H9 (cell line): ENCODE data around the gene ESRRB. TPM values are rescaled to one million over a fixed set of nuclear protein-coding genes. Genes with fewer than 3 reads are reported as not detected.

Experiments used
- DNase-seq: peaks from one replicate; pipeline ENCODE4 v3.0.0-alpha.2; 2017
- H2AFZ ChIP-seq: one replicate; pipeline ENCODE4 v1.6.1; 2013; ENCODE audit warnings: mild to moderate bottlenecking, low read length, control low read depth, moderate library complexity
- H2AK5ac ChIP-seq: 2 replicates; pipeline ENCODE4 v1.6.1; 2013; ENCODE audit warnings: low read length, control low read depth, mixed read lengths; ENCODE audit not compliant: insufficient read length
- H2BK120ac ChIP-seq: one replicate; pipeline ENCODE4 v1.6.1; 2013; ENCODE audit warnings: low read depth, mild to moderate bottlenecking, low read length, control low read depth, inconsistent platforms; ENCODE audit not compliant: poor library complexity, severe bottlenecking
- H2BK12ac ChIP-seq: 2 replicates; pipeline ENCODE4 v1.6.1; 2013; ENCODE audit warnings: low read length, control low read depth, mixed read lengths, low read depth; ENCODE audit not compliant: insufficient read length
- H2BK15ac ChIP-seq: 2 replicates; pipeline ENCODE4 v1.6.1; 2013; ENCODE audit warnings: low read depth, low read length, control low read depth
- H2BK20ac ChIP-seq: one replicate; pipeline ENCODE4 v1.6.1; 2013; ENCODE audit warnings: low read depth, mild to moderate bottlenecking, low read length, control low read depth, inconsistent platforms; ENCODE audit not compliant: poor library complexity, severe bottlenecking
- H2BK5ac ChIP-seq: 2 replicates; pipeline ENCODE4 v1.6.1; 2013; ENCODE audit warnings: low read length, control low read depth, mixed read lengths; ENCODE audit not compliant: insufficient read length
- H3K14ac ChIP-seq: 2 replicates; pipeline ENCODE4 v1.6.1; 2013; ENCODE audit warnings: low read length, control low read depth; ENCODE audit not compliant: insufficient read depth
- H3K18ac ChIP-seq: 2 replicates; pipeline ENCODE4 v1.6.1; 2013; ENCODE audit warnings: low read depth, mild to moderate bottlenecking, mixed read lengths, low read length, control low read depth; ENCODE audit not compliant: insufficient read length
- H3K23ac ChIP-seq: 2 replicates; pipeline ENCODE4 v1.6.1; 2013; ENCODE audit warnings: low read length, control low read depth, mixed read lengths, low read depth; ENCODE audit not compliant: insufficient read length
- H3K23me2 ChIP-seq: 2 replicates; pipeline ENCODE4 v1.6.1; 2013; ENCODE audit warnings: low read depth, mild to moderate bottlenecking, mixed read lengths, low read length, control low read depth; ENCODE audit not compliant: insufficient read length, poor library complexity, severe bottlenecking
- H3K27ac ChIP-seq: 2 replicates; pipeline ENCODE4 v1.5.1; 2013; ENCODE audit warnings: low read length, control low read depth, mixed read lengths, low read depth; ENCODE audit not compliant: insufficient read length
- H3K27me3 ChIP-seq: 2 replicates; pipeline ENCODE4 v1.6.1; 2013; ENCODE audit warnings: low read length, control low read depth, inconsistent platforms; ENCODE audit not compliant: insufficient read depth
- H3K4ac ChIP-seq: 2 replicates; pipeline ENCODE4 v1.6.1; 2013; ENCODE audit warnings: low read depth, mild to moderate bottlenecking, control low read depth, inconsistent platforms, low read length, moderate library complexity
- H3K4me1 ChIP-seq: 2 replicates; pipeline ENCODE4 v1.6.1; 2013; ENCODE audit warnings: low read length, control low read depth, inconsistent platforms; ENCODE audit not compliant: insufficient read depth
- H3K4me2 ChIP-seq: 2 replicates; pipeline ENCODE4 v1.6.1; 2013; ENCODE audit warnings: low read length, control low read depth, mixed read lengths; ENCODE audit not compliant: insufficient read length, insufficient read depth
- H3K56ac ChIP-seq: 2 replicates; pipeline ENCODE4 v1.6.1; 2013; ENCODE audit warnings: low read depth, mild to moderate bottlenecking, mixed read lengths, low read length, control low read depth; ENCODE audit not compliant: insufficient read length
- H3K79me1 ChIP-seq: 2 replicates; pipeline ENCODE4 v1.6.1; 2013; ENCODE audit warnings: low read depth, mild to moderate bottlenecking, moderate library complexity, low read length, control low read depth, inconsistent platforms; ENCODE audit not compliant: insufficient read depth, poor library complexity, severe bottlenecking
- H3K79me2 ChIP-seq: 2 replicates; pipeline ENCODE4 v1.6.1; 2013; ENCODE audit warnings: low read length, control low read depth, inconsistent platforms; ENCODE audit not compliant: insufficient read depth
- H3K9ac ChIP-seq: 2 replicates; pipeline ENCODE4 v1.6.1; 2013; ENCODE audit warnings: low read length, control low read depth, mixed read lengths; ENCODE audit not compliant: insufficient read length; ENCODE audit errors: extremely low read depth
- H3K9me3 ChIP-seq: one replicate; pipeline ENCODE4 v1.6.1; 2013; ENCODE audit warnings: low read depth, low read length, inconsistent platforms; ENCODE audit not compliant: control insufficient read depth
- H3T11ph ChIP-seq: one replicate; pipeline ENCODE4 v1.6.1; 2013; ENCODE audit warnings: mild to moderate bottlenecking, low read length, control low read depth, inconsistent platforms
- H4K20me1 ChIP-seq: one replicate; pipeline ENCODE4 v1.6.1; 2013; ENCODE audit not compliant: control insufficient read depth, insufficient read length, insufficient read depth
- H4K5ac ChIP-seq: 2 replicates; pipeline ENCODE4 v1.6.1; 2013; ENCODE audit warnings: low read depth, mild to moderate bottlenecking, mixed read lengths, low read length, control low read depth; ENCODE audit not compliant: insufficient read length
- H4K8ac ChIP-seq: replicated peaks from 2 replicates; pipeline ENCODE4 v1.6.1; 2013; ENCODE audit warnings: low read length, control low read depth, mixed read lengths, low read depth; ENCODE audit not compliant: insufficient read length
- H4K91ac ChIP-seq: 2 replicates; pipeline ENCODE4 v1.6.1; 2013; ENCODE audit warnings: low read depth, mild to moderate bottlenecking, moderate library complexity, mixed read lengths, low read length, control low read depth; ENCODE audit not compliant: insufficient read length
- H3K27ac Mint-ChIP-seq, 3 experiments: 2 replicates in 2 of 3; 3 replicates in 1 of 3; pipeline ENCODE4 v1.8.0; 2020 to 2021; ENCODE audit warnings: mixed read lengths in 3 of 3, mild to moderate bottlenecking in 1 of 3, moderate library complexity in 1 of 3
- H3K27me3 Mint-ChIP-seq: 2 replicates; pipeline ENCODE4 v1.8.0; 2021; ENCODE audit warnings: low read depth, mild to moderate bottlenecking, moderate library complexity, mixed read lengths
- H3K36me3 Mint-ChIP-seq, 3 experiments: 2 replicates in 2 of 3; 3 replicates in 1 of 3; pipeline ENCODE4 v1.8.0; 2020 to 2021; ENCODE audit warnings: low read depth in 3 of 3, mixed read lengths in 3 of 3; ENCODE audit not compliant: insufficient read depth in 1 of 3
- H3K4me1 Mint-ChIP-seq, 2 experiments: 2 replicates each; pipeline ENCODE4 v1.8.0; 2020; ENCODE audit warnings: mixed read lengths in 2 of 2
- H3K4me3 Mint-ChIP-seq, 2 experiments: 2 replicates in 1 of 2; 3 replicates in 1 of 2; pipeline ENCODE4 v1.8.0; 2020 to 2021; ENCODE audit warnings: mild to moderate bottlenecking in 2 of 2, mixed read lengths in 2 of 2, moderate library complexity in 1 of 2
- H3K9me3 Mint-ChIP-seq, 2 experiments: 2 replicates in 1 of 2; 3 replicates in 1 of 2; pipeline ENCODE4 v1.8.0; 2020; ENCODE audit warnings: mild to moderate bottlenecking in 2 of 2, mixed read lengths in 2 of 2, moderate library complexity in 1 of 2
- WGBS: extraction: QIAGEN DNeasy Blood & Tissue Kit; methylation state at CpG from one replicate; pipeline ENCODE4 v1.1.7; 2013; ENCODE audit warnings: missing lambda C conversion rate, low lambda C conversion rate, mixed read lengths; ENCODE audit not compliant: insufficient read length; ENCODE audit errors: extremely low coverage; 5-methylcytosine and 5-hydroxymethylcytosine counted together
- total RNA-seq: library from RNA; stranded (reverse); gene quantifications from 2 replicates; pipeline ENCODE4 v1.2.1, GENCODE V29; 2021
- TF ChIP-seq, protein P1 (sequence below): fragments of 200-600 bp; sonication (generic); conservative IDR thresholded peaks from 3 replicates; pipeline ENCODE4 v1.8.0; 2021; ENCODE audit warnings: antibody characterized with exemption, mild to moderate bottlenecking

ESRRB gene
- total RNA-seq, 1 experiment from 2014 or later: 0.11 TPM

- Histone ChIP-seq H2BK120ac (no peak overlapping the region), H3K14ac (no peak overlapping the region), H2BK5ac (no peak overlapping the region), H2AFZ (peak overlapping the region; percentile 46), H4K8ac (no peak overlapping the region), H4K5ac (no peak overlapping the region), H2BK15ac (no peak overlapping the region), H3K27ac (no peak overlapping the region), H2BK20ac (no peak overlapping the region), H2AK5ac (no peak overlapping the region), H3K4ac (no peak overlapping the region), H3K79me1 (no peaks in the 10 kb centered on the region), H4K91ac (no peak overlapping the region), H3T11ph (no peak overlapping the region), H3K23me2 (peaks cover 8% of the 10 kb centered on the region), H3K4me2 (peak overlapping the region; percentile 86), H3K27me3 (no peaks in the 10 kb centered on the region), H3K4me1 (no peaks in the 10 kb centered on the region; the same call in 1 of the 2 replicates), H3K9me3 (no peaks in the 10 kb centered on the region), H3K18ac (no peak overlapping the region), H4K20me1 (no peaks in the 10 kb centered on the region), H3K56ac (no peak overlapping the region), H3K9ac (peak overlapping the region; percentile 24), H2BK12ac (no peak overlapping the region), H3K23ac (no peak overlapping the region), H3K79me2 (no peaks in the 10 kb centered on the region)
- Mint-ChIP-seq H3K4me3 (peak overlapping the region; percentile 74 to 84), H3K9me3 (no peaks in the 10 kb centered on the region; a peak in 1 of 5 replicates), H3K36me3 (no peaks in the 10 kb centered on the region), H3K27ac (peak overlapping the region in 1 of 3 experiments; percentile 25; a peak in 1 of 7 replicates), H3K27me3 (peaks cover 10% of the 10 kb centered on the region), H3K4me1 (peaks cover 28 to 43% of the 10 kb centered on the region in 2 experiments)
- DNase-seq: peak; percentile 52
- TF ChIP-seq, protein P1, sequence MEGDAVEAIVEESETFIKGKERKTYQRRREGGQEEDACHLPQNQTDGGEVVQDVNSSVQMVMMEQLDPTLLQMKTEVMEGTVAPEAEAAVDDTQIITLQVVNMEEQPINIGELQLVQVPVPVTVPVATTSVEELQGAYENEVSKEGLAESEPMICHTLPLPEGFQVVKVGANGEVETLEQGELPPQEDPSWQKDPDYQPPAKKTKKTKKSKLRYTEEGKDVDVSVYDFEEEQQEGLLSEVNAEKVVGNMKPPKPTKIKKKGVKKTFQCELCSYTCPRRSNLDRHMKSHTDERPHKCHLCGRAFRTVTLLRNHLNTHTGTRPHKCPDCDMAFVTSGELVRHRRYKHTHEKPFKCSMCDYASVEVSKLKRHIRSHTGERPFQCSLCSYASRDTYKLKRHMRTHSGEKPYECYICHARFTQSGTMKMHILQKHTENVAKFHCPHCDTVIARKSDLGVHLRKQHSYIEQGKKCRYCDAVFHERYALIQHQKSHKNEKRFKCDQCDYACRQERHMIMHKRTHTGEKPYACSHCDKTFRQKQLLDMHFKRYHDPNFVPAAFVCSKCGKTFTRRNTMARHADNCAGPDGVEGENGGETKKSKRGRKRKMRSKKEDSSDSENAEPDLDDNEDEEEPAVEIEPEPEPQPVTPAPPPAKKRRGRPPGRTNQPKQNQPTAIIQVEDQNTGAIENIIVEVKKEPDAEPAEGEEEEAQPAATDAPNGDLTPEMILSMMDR: no peak
- WGBS: no CpG with 5 or more reads among the region's 36 CpGs
These were observed 38.1 kb downstream of the ESRRB start for GRCh38 chr14:76413962-76414600.
